Smooth muscle cell of bladder (primary cell): ENCODE data around the gene OR4K14. TPM values are rescaled to one million over a fixed set of nuclear protein-coding genes. Genes with fewer than 3 reads are reported as not detected.

ENCODE experiments used
- total RNA-seq: library from RNA; depleted of rRNA; stranded (reverse); fragments of >200 nt; gene quantifications from 2 replicates; pipeline ENCODE4 v1.2.3, GENCODE V29; 2014

Gene OR4K14, protein sequence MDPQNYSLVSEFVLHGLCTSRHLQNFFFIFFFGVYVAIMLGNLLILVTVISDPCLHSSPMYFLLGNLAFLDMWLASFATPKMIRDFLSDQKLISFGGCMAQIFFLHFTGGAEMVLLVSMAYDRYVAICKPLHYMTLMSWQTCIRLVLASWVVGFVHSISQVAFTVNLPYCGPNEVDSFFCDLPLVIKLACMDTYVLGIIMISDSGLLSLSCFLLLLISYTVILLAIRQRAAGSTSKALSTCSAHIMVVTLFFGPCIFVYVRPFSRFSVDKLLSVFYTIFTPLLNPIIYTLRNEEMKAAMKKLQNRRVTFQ
- not detected in 2 replicates for total RNA-seq

DNA sequence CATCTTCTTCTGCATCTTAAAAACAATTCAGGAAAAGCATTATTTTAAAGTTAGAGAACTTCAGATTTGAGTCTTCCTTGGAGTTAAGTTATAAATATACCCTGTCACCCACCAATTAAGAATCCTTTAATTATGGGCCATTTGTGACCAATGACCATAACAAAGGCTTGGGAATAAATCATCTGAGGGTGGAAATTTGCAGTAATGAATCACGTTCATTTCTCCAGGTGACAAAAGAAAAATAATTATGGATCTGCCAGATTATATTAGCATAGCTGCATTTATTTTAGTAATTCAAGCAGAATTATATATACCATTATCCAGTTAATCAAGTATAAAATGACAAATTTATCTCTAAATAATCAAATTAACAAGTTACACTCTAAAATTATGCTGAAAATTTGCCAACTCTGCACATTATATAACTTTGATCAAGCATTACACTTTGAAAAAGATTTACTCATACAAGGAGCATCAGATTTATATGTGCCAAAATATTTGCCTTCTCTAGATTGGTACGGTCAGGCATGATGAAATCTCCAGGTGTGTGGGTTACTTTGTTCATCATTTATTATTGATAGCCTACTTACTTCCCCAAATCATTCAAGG, at the start of gene OR4K14:
TSS of gene OR4K14 (minus strand) at position 51 of the 609 bp plus-strand sequence. CDS start 4,114 bp downstream, outside the sequence.

DNA sequence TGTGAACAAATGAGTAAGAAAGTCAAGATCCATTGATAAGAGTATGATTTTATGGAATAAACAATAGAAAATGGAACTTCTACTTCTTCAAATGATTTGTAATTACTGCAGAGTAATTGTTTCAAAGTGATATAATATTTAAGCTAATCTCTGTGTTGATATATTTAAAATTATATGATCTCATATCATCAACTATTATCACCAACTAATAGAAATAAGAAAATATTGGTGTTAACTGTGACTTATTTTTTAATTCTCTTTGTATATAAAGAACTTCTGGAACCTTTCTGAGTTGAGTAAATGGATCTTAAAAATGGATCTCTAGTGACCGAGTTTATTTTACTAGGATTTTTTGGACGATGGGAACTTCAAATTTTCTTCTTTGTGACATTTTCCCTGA, 40.6 kb upstream of the OR4K14 start, which contains the start of gene OR4L1:
TSS of gene OR4L1 (plus strand) at position 301 of the 400 bp plus-strand sequence. CDS start at position 301, 0 bp downstream.

DNA sequence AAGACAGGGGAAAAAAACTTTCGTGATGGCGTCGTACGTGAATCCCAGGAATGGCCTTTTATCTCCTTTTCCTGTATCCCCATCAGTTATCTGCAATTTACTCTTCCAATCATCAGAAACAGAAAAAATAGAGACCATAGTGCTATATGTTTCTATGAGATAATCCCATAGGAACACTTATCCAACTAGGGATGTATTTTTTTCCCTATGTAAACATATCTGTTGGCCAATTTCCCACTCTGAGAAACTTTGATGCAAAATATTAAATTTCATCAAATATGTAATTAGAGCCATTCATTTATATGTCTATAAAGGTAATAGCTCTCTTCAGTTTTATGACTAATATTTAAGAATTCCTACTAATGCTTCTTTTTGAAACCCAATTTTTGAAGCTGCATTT, 16.8 kb upstream of the OR4K14 start, which contains the start of gene OR4K13:
TSS of gene OR4K13 (minus strand) at position 101 of the 400 bp plus-strand sequence. CDS start 1,280 bp downstream, outside the sequence.

DNA sequence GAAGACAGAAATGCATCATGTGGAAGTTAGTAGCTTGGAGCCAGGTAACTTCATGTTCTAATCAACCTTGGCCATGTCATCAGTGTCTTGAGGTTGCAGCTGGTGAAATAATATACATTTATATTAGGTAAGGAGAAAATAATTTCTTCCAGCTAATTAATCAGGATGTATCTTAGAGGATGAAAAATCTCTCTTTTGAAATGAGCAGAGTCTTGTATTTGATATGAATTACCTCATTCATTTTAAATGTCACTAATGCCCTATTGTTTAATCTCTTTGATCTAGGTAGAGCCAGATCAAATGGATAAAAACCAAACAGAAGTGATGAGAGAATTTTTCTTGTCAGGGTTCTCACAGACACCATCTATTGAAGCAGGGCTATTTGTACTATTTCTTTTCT, 17.2 kb downstream of the OR4K14 start, which contains the start of gene OR4Q2:
TSS of gene OR4Q2 (plus strand) at position 301 of the 400 bp plus-strand sequence.

DNA sequence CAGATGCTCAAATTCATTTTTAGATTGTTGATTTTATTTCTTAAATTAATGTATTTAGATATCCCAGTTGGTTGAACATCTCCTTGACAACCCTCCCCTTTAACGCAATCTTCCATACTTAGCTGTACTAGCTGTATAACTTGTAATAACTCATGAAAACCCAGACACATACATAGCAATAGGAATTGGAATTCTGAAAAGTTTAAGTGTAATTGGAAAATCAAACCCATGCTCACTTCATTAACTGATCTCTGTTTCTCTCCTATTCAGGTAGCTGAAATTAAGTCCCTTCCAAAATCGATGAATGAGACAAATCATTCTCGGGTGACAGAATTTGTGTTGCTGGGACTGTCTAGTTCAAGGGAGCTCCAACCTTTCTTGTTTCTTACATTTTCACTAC, 43.8 kb downstream of the OR4K14 start, which contains the start of gene OR4K15:
TSS of gene OR4K15 (plus strand) at position 301 of the 400 bp plus-strand sequence. CDS start at position 301, 0 bp downstream.

Other genes with a start within 250 kb of the OR4K14 start
- gene OR4M1, start 245.8 kb downstream of the OR4K14 start, total RNA-seq: not detected in 2 replicates
- gene OR4N2, start 215.5 kb downstream of the OR4K14 start, total RNA-seq: not detected in 2 replicates
- gene OR4K2, start 144.2 kb downstream of the OR4K14 start, total RNA-seq: not detected in 2 replicates
- gene OR4K5, start 98.7 kb downstream of the OR4K14 start, total RNA-seq: not detected in 2 replicates
- gene OR4K1, start 88.4 kb downstream of the OR4K14 start, total RNA-seq: not detected in 2 replicates
- not detected in 2 replicates for gene OR4K15, start 43.7 kb downstream of the OR4K14 start, total RNA-seq
- not detected in 2 replicates for gene OR4Q2, start 17.1 kb downstream of the OR4K14 start, total RNA-seq
- not detected in 2 replicates for gene OR4K13, start 16.7 kb upstream of the OR4K14 start, total RNA-seq
- gene OR4L1, start 40.7 kb upstream of the OR4K14 start, total RNA-seq: not detected in 2 replicates
- gene OR4K17, start 91.4 kb upstream of the OR4K14 start, total RNA-seq: 0.14 TPM in 1 of 2 replicates, not detected in the other
- gene OR4N5, start 119.5 kb upstream of the OR4K14 start, total RNA-seq: not detected in 2 replicates
- gene OR11G2, start 171.6 kb upstream of the OR4K14 start, total RNA-seq: not detected in 2 replicates
- gene OR11H6, start 204.4 kb upstream of the OR4K14 start, total RNA-seq: not detected in 2 replicates
- gene OR11H7, start 209.7 kb upstream of the OR4K14 start, total RNA-seq: not detected in 2 replicates
- gene OR11H4, start 220.0 kb upstream of the OR4K14 start, total RNA-seq: not detected in 2 replicates